Ureter (tissue), 1 donor: ENCODE measurements around the gene PC. TPM values are rescaled to one million over a fixed set of nuclear protein-coding genes. Genes with fewer than 3 reads are reported as not detected.
A peak's percentile ranks its signal among the peaks of the same experiment; 100 is the strongest.

Experiments
- DNase-seq: peaks from one replicate; pipeline ENCODE4 v3.0.0-alpha.2; 2020; ENCODE audit warnings: low spot score
- total RNA-seq: library from RNA; stranded (reverse); gene quantifications from one replicate; pipeline ENCODE4 v1.2.4, GENCODE V29; 2023
- donor health status: DM: yes; HTN: yes; CAD: no.

PC gene
- total RNA-seq, 1 donor from 2014 or later, result 12.7 TPM

DNA sequence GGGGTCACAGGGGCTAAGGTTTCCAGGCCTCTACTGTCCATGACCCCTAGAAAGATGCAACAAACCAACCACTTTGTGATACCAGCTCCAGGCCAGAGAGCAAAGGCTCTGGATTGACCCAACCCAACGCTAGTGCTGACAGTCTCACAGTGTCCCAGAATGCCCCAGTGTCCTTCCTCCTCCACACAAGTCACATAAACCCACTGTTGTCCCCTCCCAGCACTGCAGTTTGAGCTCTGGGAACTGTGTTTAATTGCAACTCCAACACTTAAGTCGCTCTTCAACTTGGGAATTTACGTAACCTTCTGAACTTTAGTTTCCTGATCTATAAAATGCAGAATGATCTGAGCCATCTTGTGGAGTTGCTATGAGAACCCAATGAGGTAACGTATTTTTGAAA is 47.5 kb downstream of the PC start:
- DNase-seq, result no peak

DNA sequence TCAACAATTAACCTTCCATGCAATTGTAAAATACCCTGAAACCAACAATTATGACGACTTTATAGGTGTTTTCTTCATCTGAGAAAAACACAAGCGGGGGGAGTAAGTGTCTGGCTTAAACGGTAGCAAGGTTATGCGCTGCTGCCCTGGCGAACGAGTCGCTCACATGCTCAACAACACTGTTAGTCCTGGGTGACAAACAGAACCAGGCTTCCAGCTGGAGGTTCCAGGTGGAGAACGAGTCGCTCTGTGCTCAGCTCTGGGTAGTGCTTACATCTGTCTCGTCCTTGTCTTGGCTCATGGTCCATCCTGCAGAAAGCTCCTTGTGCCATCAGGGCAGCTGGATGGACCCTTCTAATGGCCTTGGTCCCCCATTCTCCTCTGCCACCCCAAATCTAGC is 48.2 kb downstream of the PC start:
- DNase-seq, result no peak

DNA sequence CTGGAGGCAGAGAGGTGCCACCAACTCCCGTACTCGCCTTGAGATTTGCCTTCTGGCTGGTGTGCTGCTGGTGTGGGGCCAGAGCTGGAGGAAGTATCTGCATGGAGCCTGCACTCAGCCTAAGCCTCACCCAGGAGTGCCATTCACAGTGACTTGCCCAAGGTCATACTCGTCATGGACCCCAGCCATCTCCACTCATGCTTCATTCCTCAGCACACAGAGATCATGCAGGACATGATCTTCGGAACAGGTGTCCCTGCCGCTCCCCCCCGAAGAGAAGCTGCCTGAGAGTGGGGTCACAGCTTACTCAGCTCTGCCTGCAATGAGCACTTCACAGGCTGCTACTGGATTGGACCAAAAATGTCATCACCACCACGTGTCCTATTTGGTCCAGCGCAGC is 49.0 kb downstream of the PC start:
- no peak for DNase-seq

GRCh38 chr11:66907751-66908630 is 50.2 kb downstream of the PC start:
- peak; percentile 48 for DNase-seq

DNA sequence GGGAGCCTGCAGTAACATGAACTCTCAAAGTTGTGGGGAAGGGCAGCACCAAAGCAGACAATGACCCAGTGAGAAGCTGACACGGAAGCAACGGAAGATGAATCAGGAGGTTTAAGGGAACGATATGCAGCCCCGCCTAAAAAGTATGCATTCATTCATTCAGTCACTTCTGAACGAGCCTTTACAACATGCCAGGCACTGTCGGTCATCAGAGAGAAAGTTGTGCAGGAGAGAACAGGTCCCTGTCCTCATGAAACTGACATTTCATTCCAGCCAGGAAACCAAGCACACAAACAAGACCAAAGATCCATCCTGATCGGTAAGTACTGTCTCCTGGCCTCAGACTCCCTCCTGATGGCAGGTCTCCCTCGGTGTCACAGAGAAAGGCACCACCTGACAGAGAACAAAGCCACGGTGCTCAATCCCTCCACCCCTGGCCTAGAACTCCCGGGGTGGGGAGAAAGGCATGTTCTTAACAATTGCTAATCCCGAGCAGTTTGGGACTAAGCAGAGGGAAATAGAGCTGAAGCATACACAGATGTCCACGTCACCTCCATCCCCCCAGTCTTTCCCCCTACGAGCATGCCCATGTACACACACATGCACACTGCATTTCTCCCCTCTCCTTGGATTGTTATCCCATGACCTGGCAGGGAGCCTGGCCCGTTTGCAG is 52.0 kb downstream of the PC start:
- no peak for DNase-seq

- no peak for DNase-seq
Measured at GRCh38 chr11:66905631-66906030, 52.6 kb downstream of the PC start.

DNA sequence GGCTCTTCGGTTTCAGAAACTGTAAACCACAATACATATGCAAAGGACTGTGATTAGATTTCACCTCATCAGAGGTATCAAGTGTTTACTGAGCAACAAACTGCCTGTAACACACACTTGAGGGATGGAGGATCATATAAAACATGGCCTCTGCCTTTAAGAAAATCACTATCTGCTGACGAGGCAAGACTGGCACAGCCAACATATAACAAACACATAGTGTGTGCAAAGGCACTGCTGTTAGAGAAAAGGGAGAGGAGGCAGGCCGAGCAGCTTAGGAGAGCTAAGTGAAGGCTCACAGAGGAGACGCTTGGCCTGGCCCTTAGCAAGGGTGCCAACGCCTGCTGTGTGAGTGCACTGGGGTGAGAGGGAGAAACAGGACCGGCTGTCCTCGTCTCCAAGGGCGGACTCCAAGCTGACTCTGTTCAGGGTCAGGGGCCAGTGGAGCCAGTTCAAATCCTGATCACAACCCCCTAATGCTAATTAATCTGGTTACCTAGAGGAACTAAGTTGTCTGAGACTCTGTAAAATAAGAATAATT is 53.1 kb downstream of the PC start:
- no peak for DNase-seq

DNA sequence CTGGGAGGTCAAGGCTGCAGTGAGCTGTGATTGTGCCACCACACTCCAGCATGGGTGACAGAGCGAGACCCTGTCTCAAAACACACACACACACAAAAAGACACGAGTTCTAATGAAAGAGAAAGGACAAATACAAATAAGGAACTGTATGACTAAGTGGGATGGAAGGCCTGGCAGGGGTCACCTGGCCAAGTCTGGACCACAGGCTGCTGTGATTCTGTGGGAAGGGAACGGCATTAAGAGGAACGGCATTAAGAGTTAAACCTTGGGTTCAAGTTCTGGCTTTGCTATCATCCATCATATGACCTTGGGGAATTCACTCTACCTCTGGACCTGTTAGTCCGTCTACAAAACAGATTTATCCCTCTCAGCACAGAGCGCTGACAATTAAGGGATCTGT is 53.6 kb downstream of the PC start:
- DNase-seq, result no peak

DNA sequence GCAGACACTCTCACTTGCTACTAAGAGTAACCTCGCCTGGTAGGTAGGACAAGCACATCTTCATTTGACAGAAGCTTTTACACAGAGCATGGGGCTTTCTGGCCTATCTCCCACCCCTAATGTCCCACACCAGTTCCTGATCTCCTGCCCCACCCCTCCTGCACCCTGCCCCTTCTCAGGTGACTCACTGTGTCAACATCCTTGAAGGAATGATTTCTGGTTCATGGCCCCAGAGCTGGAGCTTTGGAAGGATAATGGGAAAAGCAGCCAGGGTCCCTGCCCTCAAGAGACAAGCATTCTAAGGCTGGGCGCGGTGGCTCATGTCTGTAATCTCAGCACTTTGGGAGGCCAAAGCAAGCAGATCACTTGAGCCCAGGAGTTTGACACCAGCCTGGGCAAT is 54.1 kb downstream of the PC start:
- no peak for DNase-seq

DNA sequence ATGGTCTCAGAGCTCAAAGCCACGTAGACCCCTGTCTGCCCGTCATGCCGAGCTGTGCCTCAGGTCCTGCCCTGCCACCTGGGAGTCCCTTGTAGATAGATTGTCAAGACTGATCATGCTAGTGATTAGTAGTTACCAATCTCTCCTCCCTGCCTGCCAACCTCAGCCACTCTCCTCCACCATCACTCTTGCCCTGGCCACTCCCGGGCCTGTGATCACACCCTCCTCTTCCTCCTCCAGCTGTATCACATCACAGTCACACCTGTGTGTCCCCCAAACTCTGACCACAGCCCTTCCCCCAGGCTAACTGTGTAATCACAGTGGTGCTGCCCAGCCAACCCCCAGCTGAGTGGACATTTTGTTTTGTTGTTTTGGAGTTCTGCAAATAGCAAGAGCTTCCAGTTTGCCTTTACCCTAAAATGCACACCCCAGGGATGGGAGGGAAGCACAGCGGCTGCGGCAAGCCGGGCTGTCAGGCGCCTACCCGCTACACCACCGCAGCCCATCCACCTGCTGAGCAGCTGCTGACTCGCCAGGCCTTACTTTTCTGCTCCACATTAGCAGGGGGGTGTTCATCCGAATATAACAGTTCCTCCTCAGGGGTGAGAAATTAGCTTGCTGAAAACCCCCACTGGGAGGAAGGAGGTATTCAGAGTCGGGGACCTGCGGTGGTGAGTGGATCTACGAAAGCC is 55.6 kb downstream of the PC start:
- DNase-seq, result no peak

- DNase-seq, result no peak
Measured at GRCh38 chr11:66901964-66902390, 56.2 kb downstream of the PC start.

DNA sequence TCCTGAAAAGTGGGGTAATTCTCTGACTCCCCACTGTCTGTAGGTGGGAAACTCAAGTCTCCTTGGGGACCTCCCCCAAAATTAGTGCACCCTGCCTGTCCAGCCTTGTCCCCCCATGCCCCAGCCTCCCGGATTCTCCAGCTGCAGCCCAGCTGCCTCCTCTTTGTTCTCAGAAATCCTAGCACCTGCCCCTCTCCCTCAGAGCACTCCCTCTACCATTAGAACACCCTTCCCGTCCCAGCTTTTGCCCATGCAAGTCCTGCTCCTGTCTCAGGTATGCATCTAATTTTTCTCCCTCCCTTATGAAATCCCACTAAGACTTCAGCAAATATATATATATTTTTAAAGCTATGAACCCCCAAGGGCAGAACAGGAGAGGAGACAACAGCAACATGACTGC is 64.0 kb downstream of the PC start:
- DNase-seq, result no peak

DNA sequence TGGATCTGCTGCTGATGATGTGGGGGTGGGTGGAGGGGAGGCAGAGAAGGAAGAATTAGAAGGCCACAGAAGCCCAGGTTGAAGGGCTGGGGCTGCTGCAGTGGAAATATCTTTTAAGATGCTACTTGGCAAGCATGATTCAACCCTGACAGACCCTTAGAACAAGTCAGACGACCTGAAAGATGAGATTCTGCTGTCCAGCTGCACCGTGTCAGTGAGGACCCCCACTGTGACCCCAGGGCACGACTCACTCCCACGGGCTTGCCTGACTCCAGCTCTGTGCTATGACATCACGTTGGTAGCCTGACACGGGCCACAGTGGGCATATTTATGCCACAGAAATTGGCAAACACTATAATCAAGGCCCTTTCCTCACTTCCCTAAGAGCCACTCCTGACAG is 65.3 kb downstream of the PC start:
- no peak for DNase-seq

DNA sequence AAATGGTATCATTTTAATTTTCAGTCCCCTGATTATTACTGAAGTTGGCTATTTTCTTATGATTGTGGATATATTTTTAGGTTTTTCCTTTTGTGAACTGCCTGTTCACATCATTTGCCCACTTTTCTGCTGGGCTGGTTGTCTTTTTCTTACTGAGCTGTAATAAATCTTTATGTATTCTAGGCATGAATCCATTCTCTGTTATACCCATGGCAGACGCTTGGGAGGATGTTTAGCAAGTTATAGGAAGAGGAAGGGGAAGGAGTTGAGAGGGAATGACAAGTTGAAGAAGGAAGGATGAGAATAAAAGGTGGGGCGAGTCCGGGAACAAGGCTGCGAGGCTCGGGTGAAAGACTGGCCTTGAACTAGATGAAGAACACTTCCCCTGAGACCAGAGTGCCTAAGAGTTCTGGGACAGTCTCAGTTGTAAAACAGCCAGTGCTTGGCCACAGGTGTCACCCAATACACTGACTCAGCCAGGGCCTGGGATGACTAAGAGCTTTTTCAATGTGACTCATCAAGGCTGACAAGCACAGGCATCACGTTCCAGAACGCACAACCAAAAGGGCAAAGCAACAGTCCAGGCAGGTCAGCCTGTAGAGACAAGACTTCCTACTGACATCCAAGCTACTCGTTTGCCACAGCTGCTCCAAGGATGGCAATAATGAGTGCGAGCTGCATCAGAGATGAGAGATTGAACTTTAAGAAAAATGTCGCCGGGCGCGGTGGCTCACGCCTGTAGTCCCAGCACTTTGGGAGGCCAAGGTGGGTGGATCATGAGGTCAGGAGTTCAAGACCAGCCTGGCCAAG is 66.1 kb downstream of the PC start:
- peak; percentile 73 for DNase-seq

- DNase-seq, result no peak
Measured at GRCh38 chr11:66889960-66890359, 68.2 kb downstream of the PC start.

GRCh38 chr11:66888282-66888681 is 69.9 kb downstream of the PC start:
- no peak for DNase-seq

DNA sequence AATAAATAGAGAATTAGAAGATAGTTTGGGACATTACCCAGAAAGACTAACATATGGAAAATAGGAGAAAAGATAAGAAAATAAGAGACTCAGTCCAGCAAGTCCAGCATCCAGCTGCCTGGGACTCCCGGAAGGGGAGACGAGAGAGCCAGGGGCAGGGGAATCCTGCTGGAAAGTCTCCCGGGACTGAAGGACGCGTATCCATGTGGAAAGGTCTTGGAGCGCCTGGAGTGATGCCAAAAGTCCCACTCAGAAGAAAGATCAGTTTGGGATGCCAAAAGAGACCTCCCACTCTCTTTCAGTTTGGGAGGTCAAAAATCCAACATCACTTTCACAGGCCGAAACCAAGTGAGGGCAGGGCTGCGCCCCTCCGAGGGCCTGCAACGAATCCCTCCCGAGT is 70.7 kb downstream of the PC start:
- DNase-seq, result no peak

DNA sequence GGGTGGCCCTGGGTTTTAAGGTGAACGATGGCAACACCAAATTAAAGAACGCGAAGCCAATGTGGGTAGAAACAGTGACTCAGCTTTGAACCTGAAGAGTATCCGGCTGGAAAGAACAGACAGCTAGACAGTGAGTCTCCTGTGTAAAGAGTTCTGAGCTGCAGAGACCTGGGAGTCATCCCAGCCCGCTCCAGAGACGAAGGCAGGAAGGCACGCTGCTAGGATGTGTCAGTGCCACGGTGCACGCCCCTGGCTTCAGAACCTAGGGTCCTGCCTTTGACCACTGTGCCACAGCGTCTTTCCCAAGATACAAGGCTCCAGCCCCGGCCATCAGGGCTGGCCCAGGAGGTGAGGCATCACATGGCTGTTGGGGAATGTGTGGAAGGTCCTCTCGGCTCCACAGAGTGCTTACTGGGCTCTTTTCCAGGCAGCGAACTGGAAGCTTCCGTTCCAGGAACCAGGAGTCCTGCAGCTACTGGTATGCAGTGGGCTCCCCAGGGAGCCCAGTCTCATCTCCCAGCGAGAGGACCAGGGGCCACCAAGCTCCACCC is 71.4 kb downstream of the PC start:
- no peak for DNase-seq

DNA sequence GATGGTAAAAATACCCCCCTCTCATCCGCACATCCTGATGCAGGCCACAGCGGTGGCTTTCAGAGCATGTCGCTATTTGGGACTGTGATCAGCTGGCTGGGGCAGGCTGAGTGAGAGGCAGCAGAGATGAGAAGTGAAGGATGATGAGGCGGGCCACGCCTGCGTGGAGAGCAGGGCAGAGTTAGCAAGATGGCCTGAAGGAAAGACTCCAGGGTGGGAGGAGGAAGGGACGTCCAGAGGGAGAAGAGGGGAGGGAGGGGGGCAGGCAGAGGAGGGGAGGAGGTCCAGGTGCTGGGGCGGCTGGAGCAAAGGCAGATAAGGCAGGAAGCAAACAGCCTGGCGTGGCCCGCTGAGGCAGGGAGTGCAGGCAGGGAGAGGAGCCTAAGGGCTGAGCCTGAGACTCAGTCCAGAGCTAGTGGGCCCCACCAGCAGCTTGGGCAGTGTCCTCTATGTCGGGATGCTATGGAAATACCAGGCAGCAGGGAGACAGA is 72.2 kb downstream of the PC start:
- DNase-seq, result no peak

DNA sequence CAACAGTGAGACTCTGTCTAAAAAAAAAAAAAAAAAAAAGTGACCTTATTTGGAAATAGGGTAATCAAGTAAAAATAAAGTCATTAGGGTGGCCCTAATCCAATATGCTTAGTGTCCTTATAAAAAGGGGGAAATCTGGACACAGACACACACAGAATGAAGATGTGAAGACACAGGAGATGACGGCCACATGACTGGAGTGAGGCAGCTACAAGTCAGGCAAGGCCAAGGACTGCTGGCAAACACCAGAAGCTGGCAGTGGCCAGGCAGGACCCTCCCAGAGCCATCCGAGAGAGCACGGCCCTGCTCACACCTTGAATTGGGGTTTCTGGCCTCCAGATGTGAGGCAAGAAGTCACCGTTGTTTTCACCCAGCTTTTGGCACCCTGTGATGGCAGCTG is 72.7 kb downstream of the PC start:
- DNase-seq, result no peak

- no peak for DNase-seq
Measured at GRCh38 chr11:66884443-66884842, 73.7 kb downstream of the PC start.
